DLD1 (cell line): ENCODE data around the gene CCL19.

Experiments
- in situ Hi-C: cut with HindIII; loops from 2 replicates; pipeline ENCODE4 v1.10.0; 2017; ENCODE audit warnings: low sequenced_read_pairs

The CCL19 gene

GRCh38 chr9:34642679-34643078 lies 48.4 kb downstream of the CCL19 start:
- in situ Hi-C loops: no loop called here
